ENCODE measurements around the gene NGLY1. TPM values are rescaled to one million over a fixed set of nuclear protein-coding genes. Genes with fewer than 3 reads are reported as not detected.

Gene NGLY1
- total RNA-seq, 1 donor from 2014 or later: 16.3 TPM

DNA sequence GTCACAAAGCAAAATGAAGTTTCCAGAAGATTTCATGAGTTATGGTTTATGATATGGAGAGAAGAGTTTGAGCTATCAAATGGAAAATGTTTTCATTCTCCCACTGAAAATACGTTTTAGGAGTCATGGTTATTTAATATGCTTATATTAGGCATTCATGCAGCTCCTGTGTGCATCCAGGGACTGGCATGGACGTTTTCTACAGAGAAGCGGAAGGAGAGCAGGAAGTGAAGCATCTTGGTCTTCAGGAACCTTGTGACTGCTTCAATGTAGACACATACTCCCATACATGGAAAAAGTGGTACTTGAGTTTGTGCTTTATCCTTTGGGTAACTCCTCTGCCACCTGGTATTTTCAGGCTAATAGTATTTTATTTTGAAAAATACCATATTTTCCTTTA, 75.2 kb downstream of the NGLY1 start:
- H3K27ac ChIP-seq: no peak overlapping the region
- intact Hi-C loops (cut with DNase I): no loop called here
- no peaks in the 10 kb centered on the region for H3K9me3 ChIP-seq
- no peaks in the 10 kb centered on the region for H3K27me3 ChIP-seq
- TF ChIP-seq, protein P1, sequence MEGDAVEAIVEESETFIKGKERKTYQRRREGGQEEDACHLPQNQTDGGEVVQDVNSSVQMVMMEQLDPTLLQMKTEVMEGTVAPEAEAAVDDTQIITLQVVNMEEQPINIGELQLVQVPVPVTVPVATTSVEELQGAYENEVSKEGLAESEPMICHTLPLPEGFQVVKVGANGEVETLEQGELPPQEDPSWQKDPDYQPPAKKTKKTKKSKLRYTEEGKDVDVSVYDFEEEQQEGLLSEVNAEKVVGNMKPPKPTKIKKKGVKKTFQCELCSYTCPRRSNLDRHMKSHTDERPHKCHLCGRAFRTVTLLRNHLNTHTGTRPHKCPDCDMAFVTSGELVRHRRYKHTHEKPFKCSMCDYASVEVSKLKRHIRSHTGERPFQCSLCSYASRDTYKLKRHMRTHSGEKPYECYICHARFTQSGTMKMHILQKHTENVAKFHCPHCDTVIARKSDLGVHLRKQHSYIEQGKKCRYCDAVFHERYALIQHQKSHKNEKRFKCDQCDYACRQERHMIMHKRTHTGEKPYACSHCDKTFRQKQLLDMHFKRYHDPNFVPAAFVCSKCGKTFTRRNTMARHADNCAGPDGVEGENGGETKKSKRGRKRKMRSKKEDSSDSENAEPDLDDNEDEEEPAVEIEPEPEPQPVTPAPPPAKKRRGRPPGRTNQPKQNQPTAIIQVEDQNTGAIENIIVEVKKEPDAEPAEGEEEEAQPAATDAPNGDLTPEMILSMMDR (IDR thresholded peaks at IDR 0.05): no peak
- no peaks in the 10 kb centered on the region for H3K4me1 ChIP-seq
- no peak for DNase-seq (ENCODE audit: low spot score in 2 of 2)
- no peaks in the 10 kb centered on the region for H3K36me3 ChIP-seq
- no peak overlapping the region for H3K4me3 ChIP-seq

DNA sequence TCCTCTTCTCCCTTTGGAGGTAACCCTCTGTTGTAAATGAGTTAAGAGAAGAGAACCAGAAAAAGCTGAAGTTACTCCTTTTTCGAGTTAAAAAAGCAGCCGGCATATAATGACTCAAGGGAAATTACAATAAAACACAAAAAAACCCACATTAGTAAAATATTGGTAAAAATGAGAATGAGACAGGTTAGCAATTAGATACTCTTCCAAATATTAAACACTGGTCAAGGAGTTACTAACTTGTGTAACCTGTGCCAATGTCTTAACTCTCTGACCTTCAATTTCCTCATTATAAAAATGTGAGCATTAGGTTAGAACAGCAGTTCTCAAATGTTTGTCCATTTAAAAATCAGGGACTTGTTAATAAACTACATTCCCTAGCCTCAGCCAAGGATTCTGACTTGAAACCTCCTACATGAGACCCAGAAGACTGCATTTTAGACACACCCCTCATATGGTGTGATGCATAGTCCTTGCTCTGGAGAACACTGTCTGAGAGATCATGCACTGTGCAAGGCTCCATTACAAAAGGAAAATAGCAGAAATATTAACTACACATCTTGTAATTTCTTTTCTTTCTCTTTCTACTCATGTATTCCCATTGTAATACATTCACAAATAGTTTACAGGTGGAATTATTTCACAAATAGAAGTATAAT, 75.8 kb downstream of the NGLY1 start:
- intact Hi-C loops (cut with DNase I): no loop called here
- DNase-seq (ENCODE audit: low spot score in 2 of 2): no peak
- H3K36me3 ChIP-seq: no peaks in the 10 kb centered on the region
- H3K4me1 ChIP-seq: no peaks in the 10 kb centered on the region
- no peak overlapping the region for H3K27ac ChIP-seq
- TF ChIP-seq, protein P1 (IDR thresholded peaks at IDR 0.05): no peak
- H3K9me3 ChIP-seq: no peaks in the 10 kb centered on the region
- no peak overlapping the region for H3K4me3 ChIP-seq
- no peaks in the 10 kb centered on the region for H3K27me3 ChIP-seq

DNA sequence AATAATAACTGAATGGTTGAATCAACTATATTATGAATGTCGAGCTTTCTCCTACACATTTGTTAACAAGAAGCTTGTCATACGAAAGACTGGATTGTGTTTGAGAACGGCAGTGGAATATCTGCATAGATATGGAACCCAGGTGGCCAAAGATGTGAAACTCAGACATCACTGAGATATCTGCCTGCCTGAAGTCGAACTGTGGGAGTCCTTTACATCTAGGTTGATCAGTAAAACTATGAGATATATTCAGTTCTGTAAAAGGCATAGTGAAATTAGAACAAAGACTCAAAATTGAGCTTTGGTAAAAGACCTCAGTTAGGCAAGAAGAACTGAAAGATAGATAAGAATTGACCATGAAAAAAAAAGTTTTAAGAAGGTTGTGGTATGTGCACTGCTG, 77.0 kb downstream of the NGLY1 start:
- H3K36me3 ChIP-seq: no peaks in the 10 kb centered on the region
- intact Hi-C loops (cut with DNase I): no loop called here
- no peak overlapping the region for H3K27ac ChIP-seq
- DNase-seq (ENCODE audit: low spot score in 2 of 2): no peak
- H3K9me3 ChIP-seq: no peaks in the 10 kb centered on the region
- no peak overlapping the region for H3K4me3 ChIP-seq
- no peaks in the 10 kb centered on the region for H3K4me1 ChIP-seq
- H3K27me3 ChIP-seq: no peaks in the 10 kb centered on the region
- TF ChIP-seq, protein P1 (IDR thresholded peaks at IDR 0.05): no peak

DNA sequence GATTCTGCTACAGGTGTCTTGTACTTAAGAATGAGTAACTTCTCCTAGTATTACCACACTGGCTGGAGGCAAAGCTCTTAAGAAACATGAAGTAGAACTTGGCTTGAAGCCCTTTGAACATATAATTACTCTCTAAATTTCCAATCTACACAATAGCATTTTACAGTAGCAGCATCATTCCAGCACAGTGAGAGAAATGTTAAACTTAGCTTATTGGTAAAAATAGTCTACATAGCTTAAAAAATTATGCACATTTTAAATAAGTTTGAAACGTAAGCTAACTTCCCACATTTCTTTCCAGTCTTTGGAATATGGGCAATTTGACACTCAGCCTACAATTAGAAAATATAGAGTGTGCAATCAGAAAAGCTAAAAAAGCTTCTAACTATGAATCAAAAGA, 85.7 kb downstream of the NGLY1 start:
- intact Hi-C loops (cut with DNase I): no loop called here
- no peak overlapping the region for H3K27ac ChIP-seq
- TF ChIP-seq, protein P1 (IDR thresholded peaks at IDR 0.05): no peak

DNA sequence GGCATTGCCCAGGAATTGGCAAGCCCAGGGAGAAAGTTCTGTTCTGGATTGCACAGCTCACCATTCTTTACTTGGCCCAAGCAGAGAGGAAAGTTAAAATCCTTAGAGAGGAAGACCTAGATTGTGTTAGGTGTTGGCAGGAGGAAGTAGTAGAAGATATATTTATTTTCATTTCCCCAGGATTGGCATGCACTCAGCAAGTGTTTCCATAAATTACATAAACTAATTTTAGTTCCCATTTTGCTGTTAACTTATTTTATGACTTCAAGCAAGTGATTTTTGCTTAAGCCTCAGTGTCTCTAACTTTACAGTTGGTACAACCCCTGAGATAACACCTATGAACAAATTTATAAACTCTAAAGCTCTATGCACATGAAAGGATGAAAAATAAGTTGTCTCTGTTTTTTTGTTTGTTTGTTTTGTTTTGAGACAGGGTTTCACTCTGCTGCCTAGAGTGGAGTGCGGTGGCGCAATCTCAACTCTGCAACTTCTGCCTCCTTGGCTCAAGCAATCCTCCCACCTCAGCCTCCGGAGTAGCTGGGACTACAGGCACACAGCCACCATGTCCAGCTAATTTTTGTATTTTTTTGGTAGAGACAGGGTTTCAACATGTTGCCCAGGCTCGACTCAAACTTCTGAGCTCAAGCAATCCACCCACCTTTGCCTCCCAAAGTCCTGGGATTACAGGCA, 87.4 kb downstream of the NGLY1 start:
- no peak overlapping the region for H3K4me3 ChIP-seq
- no peak overlapping the region for H3K27ac ChIP-seq
- H3K27me3 ChIP-seq: no peaks in the 10 kb centered on the region
- intact Hi-C loops (cut with DNase I): no loop called here
- no peaks in the 10 kb centered on the region for H3K36me3 ChIP-seq
- TF ChIP-seq, protein P1 (IDR thresholded peaks at IDR 0.05): no peak
- no peak for DNase-seq (ENCODE audit: low spot score in 2 of 2)
- H3K4me1 ChIP-seq: no peaks in the 10 kb centered on the region
- H3K9me3 ChIP-seq: no peaks in the 10 kb centered on the region

More for the DNA sequence above, 85.7 kb downstream of the NGLY1 start:
- DNase-seq (ENCODE audit: low spot score in 2 of 2): no peak
- no peaks in the 10 kb centered on the region for H3K4me1 ChIP-seq
- H3K36me3 ChIP-seq: no peaks in the 10 kb centered on the region
- no peaks in the 10 kb centered on the region for H3K9me3 ChIP-seq
- H3K27me3 ChIP-seq: no peaks in the 10 kb centered on the region
- H3K4me3 ChIP-seq: no peak overlapping the region
